HCT116 (cell line): Measurements from ENCODE around the gene GPR3.

Experiments
- CEBPB ChIP-seq: IDR thresholded peaks from 2 replicates; pipeline ENCODE4 v1.6.1; 2012; ENCODE audit warnings: low read depth
- POLR2A ChIP-seq: IDR thresholded peaks from 2 replicates; pipeline ENCODE4 v1.7.0; 2011; ENCODE audit warnings: borderline replicate concordance; ENCODE audit not compliant: insufficient read depth, insufficient read length; ENCODE audit errors: extremely low read depth
- POLR2AphosphoS5 ChIP-seq: IDR thresholded peaks from 2 replicates; pipeline ENCODE4 v1.6.1; 2011; ENCODE audit warnings: mild to moderate bottlenecking, low read depth, low read length, moderate library complexity
- RAD21 ChIP-seq: IDR thresholded peaks from 2 replicates; pipeline ENCODE4 v1.6.1; 2012; ENCODE audit warnings: low read depth, mild to moderate bottlenecking
- SIN3A ChIP-seq: IDR thresholded peaks from 2 replicates; pipeline ENCODE4 v1.6.1; 2012; ENCODE audit warnings: low read depth
- SP1 ChIP-seq: IDR thresholded peaks from 2 replicates; pipeline ENCODE4 v1.6.1; 2012; ENCODE audit warnings: low read depth
- TCF7L2 ChIP-seq: IDR thresholded peaks from 2 replicates; pipeline ENCODE4 v1.7.0; 2011; ENCODE audit warnings: borderline replicate concordance, inconsistent platforms; ENCODE audit not compliant: insufficient read depth, insufficient read length; ENCODE audit errors: extremely low read depth

DNA sequence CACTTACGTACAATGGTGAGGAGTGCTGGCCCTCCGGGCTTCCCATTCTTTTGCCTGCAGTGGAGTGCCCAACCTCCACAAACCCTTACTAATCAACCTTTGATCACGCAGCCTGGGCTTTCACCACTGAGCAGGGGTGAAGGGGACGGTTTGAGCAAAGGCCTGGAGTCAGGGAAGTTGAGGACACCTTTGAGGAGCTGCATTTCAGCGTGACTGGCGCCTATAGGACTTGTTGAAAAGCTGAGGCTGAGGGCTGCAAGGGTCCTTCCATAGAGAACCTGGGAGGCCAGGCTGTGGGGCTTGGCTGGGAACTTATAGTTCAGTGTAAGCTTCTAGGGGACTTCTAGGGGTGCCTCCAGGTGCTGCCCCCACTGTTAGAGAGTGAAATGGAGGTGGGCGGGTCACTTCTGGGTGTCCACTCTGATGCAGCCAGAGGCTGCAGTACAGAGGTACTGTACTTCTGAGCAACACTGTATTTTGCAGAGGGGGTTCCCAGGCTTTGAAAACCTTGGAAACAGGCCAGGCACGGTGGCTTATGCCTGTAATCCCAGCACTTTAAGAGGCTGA lies 40.8 kb upstream of the GPR3 start:
- TF ChIP-seq TCF7L2: no peak
- no peak for TF ChIP-seq RAD21
- no peak for TF ChIP-seq SIN3A
- no peak for TF ChIP-seq CEBPB
- TF ChIP-seq SP1: no peak
- no peak for TF ChIP-seq POLR2AphosphoS5
- no peak for TF ChIP-seq POLR2A
